ENCODE results near the gene SRGAP3.
"Not testable (repeated sequence)": the region's sequence is repeated elsewhere in the genome, so short reads cannot be mapped to it uniquely, and the experiment has no call there.

The SRGAP3 gene

DNA sequence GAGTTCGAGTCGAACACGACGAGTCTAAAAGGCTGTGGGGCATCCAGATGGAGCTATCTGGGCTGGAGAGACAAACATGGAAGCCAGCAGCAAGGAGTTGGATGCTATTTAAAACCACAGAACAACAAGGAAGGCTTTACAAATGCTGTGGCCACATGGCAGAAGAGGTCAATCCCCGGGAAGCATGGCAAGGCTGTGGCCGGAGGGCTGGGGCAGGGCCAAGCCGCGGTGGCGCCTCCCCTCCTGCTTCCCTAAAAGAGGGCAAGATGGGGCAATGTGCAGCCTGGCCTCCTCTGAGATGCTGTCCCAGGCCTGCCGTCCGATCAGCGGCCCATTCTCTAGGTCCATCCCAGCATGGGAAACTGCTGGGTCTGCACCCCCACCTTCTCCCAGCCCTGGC is 139.1 kb downstream of the SRGAP3 start:
- DNase-seq, result no peak

DNA sequence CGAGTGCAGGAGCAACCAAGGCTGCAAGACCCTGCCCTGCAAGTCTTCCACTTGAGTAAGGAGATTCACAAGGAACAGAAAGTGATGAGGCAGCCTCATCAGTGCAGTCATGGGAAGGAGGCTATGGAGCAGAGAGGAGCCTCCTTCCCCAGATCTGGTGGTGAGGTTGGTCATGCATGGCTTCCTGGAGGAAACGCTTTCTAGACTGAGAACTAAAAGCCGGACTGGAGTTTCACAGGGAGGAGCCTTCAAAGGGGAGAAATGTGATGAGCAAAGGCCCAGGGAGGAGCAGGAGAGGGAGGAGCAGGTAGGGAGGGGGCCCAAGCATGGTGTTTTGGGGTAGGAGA is 139.9 kb downstream of the SRGAP3 start:
- DNase-seq, result no peak

DNA sequence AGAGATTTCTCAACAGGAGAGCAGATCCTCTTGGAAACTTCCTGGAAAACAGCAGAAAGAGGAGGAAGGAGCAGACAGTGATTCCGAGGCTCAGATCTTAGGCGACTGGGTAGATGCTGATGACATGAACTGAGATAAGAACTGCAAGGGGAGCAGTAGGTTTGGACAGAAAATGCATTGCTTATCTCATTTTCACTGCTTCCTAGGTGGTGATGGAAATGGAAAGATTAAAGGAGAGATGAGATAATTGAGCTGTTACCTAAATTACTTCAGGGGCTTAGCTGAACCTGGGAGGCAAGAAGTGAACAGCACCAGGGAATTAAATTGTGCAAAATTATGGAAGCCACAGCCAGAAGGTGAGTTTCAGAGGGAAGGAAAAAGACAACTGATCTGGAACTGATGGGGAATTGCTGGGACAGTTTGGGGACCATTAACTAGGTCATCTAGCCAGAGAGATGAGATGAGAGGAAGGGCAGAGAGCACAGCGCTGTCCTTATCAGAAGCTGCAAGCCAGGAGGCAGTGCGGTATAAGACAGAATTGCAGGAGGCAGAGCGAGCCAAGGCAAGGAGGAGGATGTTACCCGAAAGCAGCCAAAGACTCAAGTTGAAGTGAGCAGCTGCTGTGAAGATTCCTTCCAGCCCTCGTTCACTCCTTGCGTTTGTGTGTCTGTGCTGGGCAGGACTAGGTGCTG is 140.4 kb downstream of the SRGAP3 start:
- DNase-seq, result no peak

DNA sequence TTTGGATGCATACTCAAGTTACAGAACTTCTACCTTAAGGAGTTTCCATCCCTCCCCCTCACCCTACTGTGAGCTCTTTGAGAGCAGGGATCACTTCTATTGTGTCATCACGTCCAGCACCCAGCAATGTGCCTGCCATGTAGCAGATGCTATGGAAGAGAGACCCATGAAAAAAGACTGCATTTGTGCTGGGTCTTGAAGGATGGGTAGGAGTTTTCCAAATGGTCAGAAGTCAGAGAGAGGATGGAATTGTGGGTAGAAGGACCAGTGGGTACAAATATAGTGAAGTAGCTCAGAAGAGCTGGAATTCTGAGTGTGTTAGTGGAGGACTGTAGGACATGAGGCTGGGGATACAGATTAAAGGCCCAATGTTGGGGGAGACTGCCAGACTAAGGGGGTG is 141.7 kb downstream of the SRGAP3 start:
- no peak for DNase-seq

DNA sequence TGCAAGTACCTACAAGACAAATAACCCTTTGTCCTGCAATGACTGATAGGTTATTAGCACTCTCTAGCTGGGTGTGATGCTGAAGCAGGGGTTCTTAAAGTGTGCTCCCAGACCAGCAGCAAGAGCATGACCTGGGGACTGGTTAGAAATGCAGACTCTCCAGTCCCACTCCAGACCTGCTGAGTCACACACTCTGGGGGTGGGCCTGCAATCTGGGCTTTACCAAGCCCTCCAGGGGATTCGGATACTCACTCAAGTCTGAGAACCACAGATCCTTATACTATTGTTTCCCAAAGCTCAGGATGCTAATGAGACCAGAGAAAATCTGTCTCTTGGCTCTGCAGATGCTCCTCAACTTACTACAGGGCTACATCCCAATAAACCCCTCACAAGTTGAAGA is 144.0 kb downstream of the SRGAP3 start:
- DNase-seq, result no peak

DNA sequence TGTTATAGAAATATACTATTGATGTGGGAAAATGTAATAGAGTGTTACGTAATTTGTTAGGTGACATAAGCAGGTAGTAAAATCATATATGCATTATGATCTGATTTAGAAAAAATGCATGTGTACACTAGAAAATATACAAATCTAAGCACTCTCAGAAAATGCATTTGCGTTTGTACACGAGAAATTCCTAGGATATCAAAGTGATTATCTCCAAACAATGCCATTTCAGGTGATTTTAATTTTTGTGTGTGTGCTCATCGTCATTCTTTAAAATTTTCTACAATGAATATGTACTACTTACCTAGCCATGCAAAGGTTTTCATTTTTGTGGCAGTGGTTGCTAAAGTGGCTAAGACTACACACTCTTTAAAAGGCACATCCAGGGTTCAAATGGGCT is 145.3 kb downstream of the SRGAP3 start:
- DNase-seq, result no peak

DNA sequence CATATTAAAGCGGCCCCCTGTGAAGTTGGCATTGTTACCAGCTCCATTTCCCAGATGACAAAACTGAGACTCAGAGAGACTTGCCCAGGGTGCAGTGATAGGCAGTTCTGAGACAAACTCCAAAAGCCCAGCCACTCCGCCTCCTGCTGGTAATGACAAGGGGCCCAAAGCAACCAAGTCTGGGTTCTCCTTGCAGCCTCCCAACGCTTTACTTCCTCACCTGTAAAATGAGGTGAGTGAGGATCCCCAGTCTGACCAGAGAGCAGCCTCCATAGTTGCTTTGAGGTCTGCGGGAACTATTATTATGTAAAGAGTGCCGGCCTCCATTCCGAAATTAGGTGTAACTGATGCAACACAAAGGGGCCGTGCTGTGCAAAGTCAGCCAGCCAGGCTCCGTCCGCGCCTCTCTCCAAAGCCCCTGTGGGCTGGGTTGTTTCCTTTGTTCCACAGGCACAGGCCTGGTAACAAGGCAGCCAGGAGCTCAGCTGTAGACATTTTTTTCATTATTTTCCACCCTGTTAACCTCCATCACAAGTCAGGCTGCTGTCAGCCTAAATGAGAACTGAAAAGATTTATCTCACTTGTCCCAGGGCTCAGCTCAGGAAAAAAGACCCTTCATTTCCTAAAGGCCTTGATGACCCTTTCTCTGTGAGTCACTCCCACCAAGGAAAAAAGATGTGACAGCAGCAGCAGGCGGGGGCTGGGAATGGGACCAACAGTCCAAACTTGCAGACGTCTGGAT is 147.0 kb downstream of the SRGAP3 start:
- no peak for DNase-seq

DNA sequence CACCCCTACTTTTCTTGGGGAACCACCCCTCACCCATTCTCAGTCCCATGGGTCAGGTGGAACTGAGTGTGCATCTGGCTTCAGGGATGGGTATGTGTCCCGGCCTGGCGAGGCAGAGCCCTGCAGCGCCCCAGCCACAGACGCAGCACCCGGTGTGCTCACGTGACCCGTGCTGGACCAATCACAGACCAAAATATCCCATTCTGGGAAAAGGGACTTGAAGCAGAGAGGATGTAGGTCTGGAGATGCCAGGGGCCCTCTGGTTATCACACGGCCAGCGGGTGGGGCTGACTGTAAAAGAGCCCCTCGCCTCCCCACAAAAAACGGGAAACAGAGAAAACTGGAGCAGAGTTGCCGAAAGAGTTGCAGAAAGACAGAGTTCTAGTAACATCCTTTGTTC is 148.2 kb downstream of the SRGAP3 start:
- no peak for DNase-seq

DNA sequence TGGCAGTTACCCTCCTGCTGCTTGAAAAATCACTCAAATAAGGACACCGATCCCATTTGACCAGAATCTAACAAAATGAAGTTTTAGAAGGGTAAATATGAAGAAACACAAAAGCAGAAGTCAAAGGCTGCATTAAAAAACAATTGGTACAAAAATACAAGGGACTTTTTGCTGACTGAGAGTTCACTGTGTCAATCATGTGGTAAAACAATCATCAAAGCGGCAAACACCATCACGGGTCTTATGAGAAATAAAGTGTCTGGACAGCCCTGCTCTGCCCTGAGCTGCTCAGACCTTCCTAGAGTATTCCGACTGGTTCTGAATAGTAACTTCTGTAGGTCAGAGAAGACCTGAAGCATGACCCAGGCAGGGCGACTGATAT is 148.9 kb downstream of the SRGAP3 start:
- DNase-seq, result no peak

DNA sequence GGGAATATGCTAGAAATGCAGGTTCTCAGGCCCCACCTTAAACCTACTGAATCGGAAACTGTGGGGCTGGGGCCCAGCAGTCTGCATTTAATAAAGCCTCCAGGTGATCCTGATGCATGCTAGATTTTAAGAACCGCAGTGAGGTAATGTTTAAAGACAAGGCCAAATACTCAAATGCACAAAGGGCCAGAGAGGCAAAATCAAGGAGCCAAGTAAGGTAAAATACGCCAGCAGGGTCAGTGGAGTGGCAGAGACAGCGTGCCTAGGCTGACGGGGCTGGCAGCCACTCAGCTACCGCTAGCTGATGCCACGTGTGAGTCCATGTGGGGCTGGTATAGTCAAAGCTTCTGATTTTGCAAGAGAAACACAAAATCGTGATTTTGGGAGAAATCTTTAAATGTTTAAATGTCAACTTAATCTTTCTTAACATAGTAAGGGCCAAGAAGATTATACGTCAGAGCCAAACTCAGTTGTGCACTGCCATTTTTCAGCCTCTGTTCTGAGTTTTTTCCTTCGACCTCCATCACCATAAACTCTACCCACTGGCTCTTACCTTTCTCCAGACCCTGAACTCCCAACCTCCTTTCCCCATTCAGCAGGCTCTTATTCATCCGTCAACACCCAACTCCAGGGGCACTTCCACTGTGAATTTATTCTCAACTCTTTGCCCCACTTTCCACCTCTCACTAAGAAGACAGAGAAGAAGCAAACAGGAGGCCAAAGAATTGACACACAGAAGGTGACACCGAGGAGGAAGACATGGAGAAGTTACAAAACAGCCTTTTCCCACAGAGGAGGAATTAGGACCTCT is 149.5 kb downstream of the SRGAP3 start:
- DNase-seq, result no peak

DNA sequence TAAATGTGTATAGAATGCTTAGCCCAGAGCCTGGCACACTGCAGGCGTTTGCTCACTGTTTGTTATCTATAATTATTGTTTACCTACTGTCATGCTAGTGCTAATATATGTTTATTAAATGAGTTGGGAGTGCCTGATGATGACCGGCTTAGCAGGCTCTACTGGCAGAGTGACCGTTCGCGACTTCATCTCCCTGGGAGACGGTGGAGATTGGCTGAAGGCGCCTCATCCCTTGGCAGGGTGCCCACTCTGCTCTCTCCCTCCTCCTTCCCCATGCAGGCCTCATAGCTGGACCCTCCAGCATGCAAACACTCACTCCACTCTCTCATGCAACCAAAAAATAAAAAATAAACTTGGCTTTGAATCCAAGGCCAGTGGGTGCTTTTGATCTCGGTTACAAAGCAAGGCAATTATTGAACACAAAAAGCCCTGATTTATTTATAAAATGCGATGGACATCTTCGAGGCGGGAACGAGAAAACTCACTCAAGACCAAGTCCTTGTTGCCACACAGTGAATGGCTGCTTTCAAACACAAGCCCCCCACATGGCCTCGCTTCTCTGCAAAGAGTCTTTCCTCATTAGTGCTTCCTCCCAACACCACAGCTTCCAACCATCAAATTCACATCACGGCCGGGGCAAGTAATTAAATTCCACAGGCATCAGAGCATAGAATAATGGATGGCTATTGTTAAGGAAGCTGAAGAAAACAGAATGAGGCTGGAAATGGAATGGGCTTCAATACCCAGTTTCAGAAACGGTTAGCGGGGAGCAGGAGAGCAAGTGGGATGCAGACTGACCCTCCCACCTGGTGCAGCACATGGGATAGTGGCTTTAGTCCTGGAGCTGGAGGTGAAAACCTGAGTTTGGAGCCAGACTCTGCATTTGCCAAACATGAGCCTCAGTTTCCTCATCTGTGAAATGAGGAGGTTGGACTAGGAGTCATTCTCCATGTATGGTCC is 150.4 kb downstream of the SRGAP3 start:
- no peak for DNase-seq

DNA sequence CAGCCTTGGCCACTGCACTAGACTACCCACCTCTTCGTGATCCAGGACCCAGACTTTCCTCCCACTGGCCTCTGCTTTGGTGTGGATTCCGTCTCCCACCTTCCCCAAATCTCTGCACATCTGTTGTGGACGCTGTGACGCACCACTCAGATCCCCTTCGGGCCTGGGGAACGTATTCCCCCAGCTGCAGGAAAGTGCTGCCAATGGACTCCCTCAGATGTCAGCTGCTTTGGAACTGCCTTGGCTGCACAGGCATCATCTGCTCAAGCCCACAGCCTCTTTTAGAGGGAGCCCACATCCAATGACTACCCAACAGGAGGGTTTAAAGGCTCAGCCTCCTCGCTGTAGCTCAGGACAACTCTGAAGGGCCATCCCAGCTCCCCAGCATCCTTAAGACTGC is 152.0 kb downstream of the SRGAP3 start:
- no peak for DNase-seq

DNA sequence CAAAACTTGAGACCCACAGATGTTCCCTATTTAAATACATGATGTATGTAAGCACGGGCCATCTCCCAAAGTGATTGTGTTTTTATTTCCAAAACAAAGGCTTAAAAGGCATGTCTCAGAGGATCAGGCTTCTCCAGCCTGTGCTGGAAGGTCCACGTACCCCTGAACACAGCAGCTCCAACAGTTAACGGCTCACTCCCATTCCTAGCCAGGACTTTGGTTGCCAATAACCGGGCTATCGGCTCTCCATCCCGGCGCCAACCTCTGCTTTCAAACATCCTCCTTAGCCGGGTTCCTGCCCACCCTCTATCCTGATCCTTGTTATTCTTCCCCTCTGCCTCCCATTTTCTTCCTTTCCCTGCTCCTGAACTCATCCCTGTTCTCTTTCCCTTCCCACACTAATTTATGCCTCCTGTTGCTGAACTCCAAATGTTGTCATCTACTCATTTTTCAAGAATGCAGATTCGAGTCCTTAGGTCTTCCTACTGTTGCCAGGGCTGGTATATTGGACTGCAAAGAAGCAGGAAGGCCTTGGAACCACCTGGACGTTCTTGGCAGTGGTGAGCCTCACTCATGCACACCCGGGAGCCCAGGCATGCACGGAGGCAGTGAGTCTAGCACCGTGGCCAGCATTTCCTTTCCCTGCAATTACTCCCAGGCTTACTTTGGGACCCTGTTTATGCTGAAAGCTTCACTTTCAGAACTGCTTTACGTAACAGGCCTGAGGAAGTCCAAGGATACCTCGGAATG is 157.8 kb downstream of the SRGAP3 start:
- DNase-seq, result no peak

DNA sequence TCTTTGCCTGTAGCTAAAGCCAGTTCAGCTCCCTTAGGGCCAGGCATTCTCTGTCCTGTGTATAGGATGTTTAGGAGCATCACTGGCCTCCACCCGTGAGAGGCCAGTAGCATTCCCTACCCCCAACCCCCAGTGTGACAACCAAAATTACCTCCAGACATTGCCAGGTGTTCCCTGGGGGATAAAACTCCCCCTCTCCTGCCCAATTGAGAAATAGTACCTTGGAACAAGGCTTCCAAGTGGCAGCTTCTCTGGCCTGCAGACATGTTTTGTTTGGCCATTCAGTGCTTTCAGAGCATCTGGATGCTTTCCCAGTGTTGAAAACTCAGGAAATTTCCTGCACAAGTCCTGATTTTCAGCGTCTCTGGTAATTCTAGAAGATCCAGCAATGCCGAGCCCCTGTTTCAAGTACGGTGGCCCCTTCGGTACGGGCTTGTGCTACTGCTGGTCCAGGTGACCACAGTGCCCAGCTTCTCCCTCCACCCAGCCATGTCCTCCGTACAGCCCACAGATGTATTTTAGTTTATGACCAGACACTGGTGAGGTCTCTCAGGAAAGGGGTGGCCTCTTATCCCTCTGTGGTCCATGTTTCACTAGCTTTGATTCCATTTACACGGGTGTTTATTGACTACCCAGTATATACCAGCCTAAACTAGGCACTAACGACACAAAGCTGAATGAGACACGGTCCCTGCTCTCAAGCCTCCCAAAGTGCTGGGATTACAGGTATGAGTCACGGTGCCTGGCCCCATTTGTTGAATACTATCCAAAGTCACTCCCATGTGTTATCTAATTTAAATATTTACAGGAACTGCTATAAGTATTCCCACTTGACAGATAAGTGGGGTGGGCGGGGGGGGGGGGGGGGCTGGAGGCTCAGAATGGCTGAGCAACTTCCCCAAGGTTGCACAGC is 160.7 kb downstream of the SRGAP3 start:
- no peak for DNase-seq

DNA sequence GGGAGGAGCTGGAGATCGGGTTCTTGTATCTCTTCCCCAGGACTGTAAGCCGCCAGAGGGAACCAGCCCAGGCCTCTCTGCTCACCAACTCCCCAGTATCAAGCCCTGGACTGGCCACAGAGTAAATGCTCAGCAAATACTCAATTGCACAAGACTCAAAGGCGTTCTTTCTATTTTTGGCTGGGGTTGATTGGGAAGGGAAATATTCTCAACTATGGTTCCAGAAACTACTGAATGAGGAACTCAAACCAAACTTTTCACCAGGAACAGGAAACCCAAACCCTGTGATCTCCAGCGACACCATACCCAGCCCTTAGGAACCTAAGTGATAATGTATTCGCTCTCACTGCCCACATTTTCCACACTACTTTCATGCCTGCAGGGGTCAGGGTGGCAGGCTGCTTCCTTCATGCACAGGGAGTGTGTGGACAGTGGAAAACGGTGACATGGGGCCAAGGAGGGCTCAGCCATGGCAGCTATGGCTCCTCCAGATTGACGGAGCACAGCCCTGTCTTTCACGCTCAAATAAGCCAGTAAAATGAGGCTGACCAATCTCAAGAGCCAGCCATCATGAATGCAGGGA is 161.5 kb downstream of the SRGAP3 start:
- DNase-seq, result no peak

DNA sequence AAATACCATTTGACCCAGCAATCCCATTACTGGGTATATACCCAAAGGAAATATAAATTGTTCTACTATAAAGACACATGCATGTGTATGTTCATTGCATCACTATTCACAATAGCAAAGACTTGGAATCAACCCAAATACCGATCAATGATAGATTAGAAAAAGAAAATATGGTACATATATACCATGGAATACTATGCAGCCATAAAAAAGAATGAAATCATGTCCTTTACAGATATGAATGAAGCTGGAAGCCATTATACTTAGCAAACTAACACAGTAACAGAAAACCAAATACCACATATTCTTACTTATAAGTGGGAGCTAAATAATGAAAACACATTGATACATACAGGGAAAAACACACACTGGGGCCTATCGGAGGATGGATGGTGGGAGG is 164.0 kb downstream of the SRGAP3 start:
- not testable (repeated sequence) for DNase-seq

DNA sequence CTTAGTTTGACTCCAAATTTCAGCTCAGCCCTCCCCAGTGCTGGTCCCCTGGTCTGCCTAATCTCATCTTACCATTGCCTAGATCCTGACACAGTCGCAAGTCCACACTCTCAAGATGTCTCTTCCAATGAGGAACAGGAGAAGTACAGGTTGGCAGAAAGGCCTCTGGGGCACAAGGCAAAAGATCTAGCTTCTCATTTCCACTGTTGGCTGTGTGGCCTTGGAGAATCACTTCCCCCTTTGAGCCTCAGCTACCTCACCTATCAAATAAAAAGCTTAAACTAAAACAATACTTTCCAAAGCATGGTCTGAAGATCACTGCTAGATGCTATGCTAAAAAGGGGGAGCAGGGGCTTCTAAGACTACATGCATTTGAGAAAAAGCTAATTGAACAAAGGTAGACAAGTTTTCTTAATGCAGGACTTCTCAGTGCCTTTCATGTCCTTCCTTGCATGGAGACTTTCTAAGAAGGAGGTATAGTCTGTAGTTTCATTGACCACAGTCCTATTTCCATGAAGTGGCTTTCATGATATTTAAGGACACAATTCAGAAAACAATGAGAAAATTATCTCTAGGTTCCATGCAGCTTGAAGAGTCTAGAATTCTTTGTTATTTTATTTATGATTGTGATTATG is 168.1 kb downstream of the SRGAP3 start:
- DNase-seq, result no peak

DNA sequence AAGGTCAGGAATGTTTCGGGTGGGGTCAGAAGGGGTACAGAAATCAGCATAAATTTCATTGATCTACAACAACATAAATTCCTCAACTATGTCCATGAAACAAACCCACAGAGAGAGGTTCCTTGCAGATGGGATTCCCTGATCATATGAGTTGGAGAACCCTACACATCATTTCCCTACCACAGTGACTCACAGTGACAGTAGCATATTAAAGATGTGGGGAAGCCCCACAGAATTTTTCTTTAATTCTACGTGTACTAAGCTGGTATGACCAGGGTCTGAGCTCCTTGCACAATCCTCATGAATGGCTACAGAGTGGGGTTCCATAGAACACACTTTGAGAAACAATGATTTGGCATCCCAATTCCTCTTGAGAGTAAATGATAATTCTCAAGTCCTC is 169.3 kb downstream of the SRGAP3 start:
- no peak for DNase-seq

DNA sequence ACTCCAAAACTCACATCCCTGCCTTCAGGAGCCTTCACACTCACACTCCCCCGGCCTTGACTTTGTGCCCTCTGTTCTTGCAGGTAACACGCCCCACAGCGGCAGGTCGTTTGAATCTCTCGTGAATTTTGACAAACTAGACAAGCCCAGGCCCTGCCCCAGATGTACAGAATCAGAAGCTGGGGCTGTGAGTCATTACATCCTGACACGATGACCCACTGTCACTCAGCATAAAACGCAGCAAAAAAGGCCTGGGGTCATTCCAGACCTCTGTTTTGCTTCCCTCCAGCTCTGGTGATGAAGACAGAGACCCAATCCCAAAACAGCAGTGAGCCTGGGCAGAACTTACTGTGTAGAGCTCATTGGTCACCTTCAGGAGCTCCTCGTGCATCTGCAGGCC is 169.8 kb downstream of the SRGAP3 start:
- DNase-seq, result no peak

Data from T-helper 1 cell (primary cell).